Measurements from ENCODE around the gene FLNB. TPM values are rescaled to one million over a fixed set of nuclear protein-coding genes. Genes with fewer than 3 reads are reported as not detected.

The FLNB gene
- total and polyA plus RNA-seq, 2 of the 13 experiments (the other 11 are each of a cell fraction or from before 2014, with no cell fraction given) = 106 to 130 TPM

GRCh38 chr3:58041182-58041825 is 33.1 kb downstream of the FLNB start (continued):
- no peak for TF ChIP-seq ZNF674 (CRISPR knock-in tag; IDR thresholded peaks at IDR 0.05; ENCODE audit: low read depth)
- TF ChIP-seq ZMYM2 (CRISPR knock-in tag; IDR thresholded peaks at IDR 0.05) = 0 out of 2 replicates have a peak, but pooled peaks have one; percentile 8
- no peak for TF ChIP-seq ZBTB2 (CRISPR knock-in tag; IDR thresholded peaks at IDR 0.05; ENCODE audit: low read depth)
- TF ChIP-seq ZNF510 (CRISPR knock-in tag; IDR thresholded peaks at IDR 0.05; ENCODE audit: low read depth) = no peak
- no peak for TF ChIP-seq DNMT3B (CRISPR knock-in tag; conservative IDR thresholded peaks at IDR 0.05)
- TF ChIP-seq, protein P1, sequence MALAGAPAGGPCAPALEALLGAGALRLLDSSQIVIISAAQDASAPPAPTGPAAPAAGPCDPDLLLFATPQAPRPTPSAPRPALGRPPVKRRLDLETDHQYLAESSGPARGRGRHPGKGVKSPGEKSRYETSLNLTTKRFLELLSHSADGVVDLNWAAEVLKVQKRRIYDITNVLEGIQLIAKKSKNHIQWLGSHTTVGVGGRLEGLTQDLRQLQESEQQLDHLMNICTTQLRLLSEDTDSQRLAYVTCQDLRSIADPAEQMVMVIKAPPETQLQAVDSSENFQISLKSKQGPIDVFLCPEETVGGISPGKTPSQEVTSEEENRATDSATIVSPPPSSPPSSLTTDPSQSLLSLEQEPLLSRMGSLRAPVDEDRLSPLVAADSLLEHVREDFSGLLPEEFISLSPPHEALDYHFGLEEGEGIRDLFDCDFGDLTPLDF (CRISPR knock-in tag; IDR thresholded peaks at IDR 0.05) = no peak
- TF ChIP-seq ZNF552 (CRISPR knock-in tag; IDR thresholded peaks at IDR 0.05; ENCODE audit: borderline replicate concordance) = no peak
- TF ChIP-seq ZNF713 (CRISPR knock-in tag; IDR thresholded peaks at IDR 0.05) = no peak
- TF ChIP-seq, protein P2, sequence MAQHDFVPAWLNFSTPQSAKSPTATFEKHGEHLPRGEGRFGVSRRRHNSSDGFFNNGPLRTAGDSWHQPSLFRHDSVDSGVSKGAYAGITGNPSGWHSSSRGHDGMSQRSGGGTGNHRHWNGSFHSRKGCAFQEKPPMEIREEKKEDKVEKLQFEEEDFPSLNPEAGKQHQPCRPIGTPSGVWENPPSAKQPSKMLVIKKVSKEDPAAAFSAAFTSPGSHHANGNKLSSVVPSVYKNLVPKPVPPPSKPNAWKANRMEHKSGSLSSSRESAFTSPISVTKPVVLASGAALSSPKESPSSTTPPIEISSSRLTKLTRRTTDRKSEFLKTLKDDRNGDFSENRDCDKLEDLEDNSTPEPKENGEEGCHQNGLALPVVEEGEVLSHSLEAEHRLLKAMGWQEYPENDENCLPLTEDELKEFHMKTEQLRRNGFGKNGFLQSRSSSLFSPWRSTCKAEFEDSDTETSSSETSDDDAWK (CRISPR knock-in tag; IDR thresholded peaks at IDR 0.05) = no peak
- TF ChIP-seq ZBTB3 (CRISPR knock-in tag; IDR thresholded peaks at IDR 0.05; ENCODE audit: borderline replicate concordance, low read depth) = no peak
- no peak for TF ChIP-seq ZNF512 (CRISPR knock-in tag; IDR thresholded peaks at IDR 0.05)
- no peak for TF ChIP-seq CENPX (CRISPR knock-in tag; IDR thresholded peaks at IDR 0.05)
- TF ChIP-seq NCOR1 (IDR thresholded peaks at IDR 0.05; ENCODE audit: borderline replicate concordance, low read length) = no peak
- no peak for TF ChIP-seq RERE (CRISPR knock-in tag; IDR thresholded peaks at IDR 0.05; ENCODE audit: low read depth)
- TF ChIP-seq CAMTA2 (CRISPR knock-in tag; IDR thresholded peaks at IDR 0.05; ENCODE audit: borderline replicate concordance) = no peak
